Mucosa of descending colon (tissue), 3 donors: ENCODE data around the gene ADGRV1. TPM values are rescaled to one million over a fixed set of nuclear protein-coding genes. Genes with fewer than 3 reads are reported as not detected.

Experiments
- ATAC-seq: fragments of 200-7000 bp; cut with Tn5 transposase; one replicate; pipeline ENCODE4 v1.9.1; 2020; ENCODE audit warnings: mild to moderate bottlenecking, moderate library complexity
- DNase-seq, 3 donors: peaks; one replicate each; pipeline ENCODE4 v3.0.0-alpha.2; 2020
- H3K36me3 ChIP-seq: fragments of 200-600 bp; one replicate; pipeline ENCODE4 v1.8.0; 2021; ENCODE audit warnings: low read depth, mild to moderate bottlenecking
- H3K4me1 ChIP-seq: fragments of 200-600 bp; one replicate; pipeline ENCODE4 v1.8.0; 2021; ENCODE audit warnings: low read depth, mild to moderate bottlenecking
- H3K4me3 ChIP-seq: fragments of 200-600 bp; one replicate; pipeline ENCODE4 v1.8.0; 2021; ENCODE audit warnings: mild to moderate bottlenecking
- H3K9me3 ChIP-seq: fragments of 200-600 bp; one replicate; pipeline ENCODE4 v1.8.0; 2021; ENCODE audit warnings: mild to moderate bottlenecking
- CTCF ChIP-seq: fragments of 200-600 bp; IDR thresholded peaks from one replicate; pipeline ENCODE4 v1.8.0; 2022; ENCODE audit warnings: antibody characterized with exemption, mild to moderate bottlenecking
- intact Hi-C, 2 donors: fragments of 100-400 bp; cut with DNase I in 1 of 2; cut with micrococcal nuclease in 1 of 2; formaldehyde crosslinking; loops; one replicate each; pipeline versions ENCODE4 v1.11.0 to v1.11.1; 2022; cut with DNase I, micrococcal nuclease
- total RNA-seq, 3 donors: library from RNA; stranded (reverse); fragmentation: NEBNext Ultra II Directional in 2 of 3; extraction: Animal tissue kit (Norgen Biotek cat#: 25700) in 2 of 3; gene quantifications; one replicate each; pipeline versions ENCODE4 v1.2.1 to v1.2.4, GENCODE V29; 2021 to 2023
- donor health status: DM: no; HTN: no; CAD: no; lungs with moderate emphysema.
- donor health status: DM: no; HTN: no; CAD: no.
- donor health status: DM: no; HTN: yes; CAD: no.

Gene ADGRV1
- total RNA-seq, 3 donors from 2014 or later, result 4.5 to 8.6 (median 6.1) TPM

GRCh38 chr5:91194824-91195381 lies 636.3 kb downstream of the ADGRV1 start:
- TF ChIP-seq CTCF, result no peak
- DNase-seq, result peak; percentile 45 to 64 (median 52)

GRCh38 chr5:91200692-91201091 lies 642.1 kb downstream of the ADGRV1 start:
- Histone ChIP-seq H3K9me3 (no peaks in the 10 kb centered on the region), H3K4me1 (no peaks in the 10 kb centered on the region), H3K4me3 (no peak overlapping the region), H3K36me3 (no peaks in the 10 kb centered on the region)
- no peak for TF ChIP-seq CTCF
- ATAC-seq, result no peak
- intact Hi-C loops, result no loop called here
- DNase-seq, result no peak

More at GRCh38 chr5:91194824-91195381, 636.3 kb downstream of the ADGRV1 start:
- H3K9me3 ChIP-seq, result no peaks in the 10 kb centered on the region
- H3K4me3 ChIP-seq, result no peak overlapping the region
- H3K4me1 ChIP-seq, result peaks cover 4% of the 10 kb centered on the region
- peak; percentile 90 for ATAC-seq
- no peaks in the 10 kb centered on the region for H3K36me3 ChIP-seq
- intact Hi-C loops, result no loop called here

GRCh38 chr5:91206103-91206502 lies 647.5 kb downstream of the ADGRV1 start:
- TF ChIP-seq CTCF, result no peak

GRCh38 chr5:91206734-91207133 lies 648.1 kb downstream of the ADGRV1 start:
- H3K4me3 ChIP-seq, result no peak overlapping the region
- ATAC-seq (no peak), DNase-seq (no peak)
- no peaks in the 10 kb centered on the region for H3K4me1 ChIP-seq
- no peak for TF ChIP-seq CTCF
- H3K9me3 ChIP-seq, result no peaks in the 10 kb centered on the region
- intact Hi-C loops, result no loop called here
- H3K36me3 ChIP-seq, result no peaks in the 10 kb centered on the region

More at GRCh38 chr5:91206103-91206502, 647.5 kb downstream of the ADGRV1 start:
- Histone ChIP-seq H3K36me3 (no peaks in the 10 kb centered on the region), H3K9me3 (no peaks in the 10 kb centered on the region), H3K4me3 (no peak overlapping the region), H3K4me1 (no peaks in the 10 kb centered on the region)
- intact Hi-C loops, result no loop called here
- no peak for DNase-seq
- ATAC-seq, result no peak

- ATAC-seq (no peak), DNase-seq (no peak)
- no peak for TF ChIP-seq CTCF
- H3K4me1 ChIP-seq, result peaks cover under 1% of the 10 kb centered on the region
- intact Hi-C loops, result no loop called here
- H3K9me3 ChIP-seq, result no peaks in the 10 kb centered on the region
- H3K36me3 ChIP-seq, result no peaks in the 10 kb centered on the region
- H3K4me3 ChIP-seq, result no peak overlapping the region
These were observed 648.7 kb downstream of the ADGRV1 start for GRCh38 chr5:91207248-91207647.
